GM23338 (cell line): ENCODE measurements around the gene TYROBP. TPM values are rescaled to one million over a fixed set of nuclear protein-coding genes. Genes with fewer than 3 reads are reported as not detected.
"Not testable (repeated sequence)": the region's sequence is repeated elsewhere in the genome, so short reads cannot be mapped to it uniquely, and the experiment has no call there.

Experiments
- ATAC-seq: fragments of 200-7000 bp; cut with Tn5 transposase; 3 replicates; pipeline ENCODE4 v1.9.1; 2020
- DNase-seq: peaks from one replicate; pipeline ENCODE4 v3.0.0-alpha.2; 2015; ENCODE audit warnings: low spot score
- H2AFZ ChIP-seq: fragments of 200-600 bp; sonication (generic); 2 replicates; pipeline ENCODE4 v1.8.0; 2016; ENCODE audit warnings: antibody characterized with exemption, mild to moderate bottlenecking, moderate library complexity
- H3F3A ChIP-seq: fragments of 200-600 bp; sonication (generic); replicated peaks from 2 replicates; pipeline ENCODE4 v1.8.0; 2017; ENCODE audit warnings: antibody characterized with exemption, mixed run types, low read depth
- H3K27ac ChIP-seq: fragments of 200-600 bp; sonication (generic); 2 replicates; pipeline ENCODE4 v1.6.1; 2016; ENCODE audit warnings: low read depth
- H3K27me3 ChIP-seq: fragments of 200-600 bp; sonication (generic); 2 replicates; pipeline ENCODE4 v1.8.0; 2016; ENCODE audit warnings: mild to moderate bottlenecking, mixed run types, moderate library complexity; ENCODE audit not compliant: insufficient read depth
- H3K36me3 ChIP-seq: fragments of 200-600 bp; sonication (generic); 2 replicates; pipeline ENCODE4 v1.8.0; 2016; ENCODE audit warnings: mild to moderate bottlenecking; ENCODE audit not compliant: insufficient read depth
- H3K4me1 ChIP-seq: fragments of 200-600 bp; sonication (generic); 2 replicates; pipeline ENCODE4 v1.8.0; 2016; ENCODE audit warnings: mild to moderate bottlenecking, moderate library complexity; ENCODE audit not compliant: insufficient read depth
- H3K4me2 ChIP-seq: fragments of 200-600 bp; sonication (generic); 2 replicates; pipeline ENCODE4 v1.7.1; 2017; ENCODE audit warnings: mixed run types
- H3K4me3 ChIP-seq: fragments of 200-600 bp; sonication (generic); 2 replicates; pipeline ENCODE4 v1.6.1; 2016; ENCODE audit warnings: mixed run types
- H3K79me2 ChIP-seq: fragments of 200-600 bp; sonication (generic); replicated peaks from 2 replicates; pipeline ENCODE4 v1.8.0; 2017; ENCODE audit warnings: mild to moderate bottlenecking; ENCODE audit not compliant: insufficient read depth
- H3K9me2 ChIP-seq: fragments of 200-600 bp; sonication (generic); 2 replicates; pipeline ENCODE4 v1.8.0; 2017; ENCODE audit not compliant: insufficient read depth
- H4K20me1 ChIP-seq: fragments of 200-600 bp; sonication (generic); replicated peaks from 2 replicates; pipeline ENCODE4 v1.8.0; 2017; ENCODE audit warnings: mild to moderate bottlenecking; ENCODE audit not compliant: insufficient read depth
- H3K27ac Mint-ChIP-seq: 2 replicates; pipeline ENCODE4 v1.8.0; 2020; ENCODE audit warnings: inconsistent platforms, mild to moderate bottlenecking, moderate library complexity, mixed read lengths
- H3K27me3 Mint-ChIP-seq: 3 replicates; pipeline ENCODE4 v1.8.0; 2022; ENCODE audit warnings: low read depth, mild to moderate bottlenecking, moderate library complexity, mixed read lengths, inconsistent platforms; ENCODE audit not compliant: insufficient read depth, poor library complexity
- H3K36me3 Mint-ChIP-seq: 3 replicates; pipeline ENCODE4 v1.8.0; 2021; ENCODE audit warnings: low read depth, mild to moderate bottlenecking, inconsistent platforms, moderate library complexity, mixed read lengths
- H3K4me1 Mint-ChIP-seq: 3 replicates; pipeline ENCODE4 v1.8.0; 2020; ENCODE audit warnings: mild to moderate bottlenecking, inconsistent platforms, mixed read lengths
- H3K4me3 Mint-ChIP-seq: 3 replicates; pipeline ENCODE4 v1.8.0; 2021; ENCODE audit warnings: moderate library complexity, mild to moderate bottlenecking, inconsistent platforms, mixed read lengths
- H3K9me3 Mint-ChIP-seq: 3 replicates; pipeline ENCODE4 v1.8.0; 2020; ENCODE audit warnings: moderate library complexity, mild to moderate bottlenecking, inconsistent platforms, mixed read lengths
- ETS1 ChIP-seq: IDR thresholded peaks from 2 replicates; pipeline ENCODE4 v1.6.1; 2016; ENCODE audit warnings: antibody characterized with exemption
- EZH2 ChIP-seq: fragments of 200-600 bp; sonication (generic); IDR thresholded peaks from one replicate; pipeline ENCODE4 v1.8.0; 2017; ENCODE audit warnings: antibody characterized with exemption, mild to moderate bottlenecking, low read depth; ENCODE audit not compliant: unreplicated experiment
- EZH2phosphoT487 ChIP-seq: fragments of 200-600 bp; sonication (generic); IDR thresholded peaks from one replicate; pipeline ENCODE4 v1.8.1; 2018; ENCODE audit warnings: antibody characterized with exemption; ENCODE audit not compliant: unreplicated experiment
- JUNB ChIP-seq: IDR thresholded peaks from one replicate; pipeline ENCODE4 v1.6.1; 2016; ENCODE audit warnings: antibody characterized with exemption; ENCODE audit not compliant: unreplicated experiment
- POLR2AphosphoS5 ChIP-seq: IDR thresholded peaks from 2 replicates; pipeline ENCODE4 v1.6.1; 2016; ENCODE audit warnings: antibody characterized with exemption, low read depth
- ZNF114 ChIP-seq: fragments of 250-450 bp; sonication (Bioruptor Pico); IDR thresholded peaks from 2 replicates; pipeline ENCODE4 v1.5.0; 2020; ENCODE audit warnings: mild to moderate bottlenecking, moderate library complexity
- polyA plus RNA-seq: library from polyadenylated mRNA; unstranded; fragments of >200 nt; fragmentation: Nextera tagmentation; extraction: Ambion mirVana; gene quantifications from 2 replicates; pipeline ENCODE4 v1.2.1, GENCODE V29; 2016
- total RNA-seq: library from RNA; depleted of rRNA; stranded (reverse); fragments of >200 nt; shearing (Covaris generic); gene quantifications from 2 replicates; pipeline ENCODE4 v1.2.3, GENCODE V29; 2014
- TF ChIP-seq, protein P1 (sequence below), 2 experiments: fragments of 200-600 bp in 1 of 2; sonication (generic) in 1 of 2; conservative IDR thresholded peaks; 2 replicates each; pipeline versions ENCODE4 v1.5.1 to v1.6.1; 2016 to 2017; ENCODE audit warnings: antibody characterized with exemption in 2 of 2, low read depth in 2 of 2, mild to moderate bottlenecking in 2 of 2, moderate library complexity in 1 of 2
- TF ChIP-seq, protein P2 (sequence below): fragments of 250-450 bp; sonication (Bioruptor Pico); IDR thresholded peaks from 2 replicates; pipeline ENCODE4 v1.5.0; 2020; ENCODE audit warnings: mild to moderate bottlenecking, moderate library complexity

The TYROBP gene
- total and polyA plus RNA-seq, 2 experiments from 2014 or later, result not detected

- TF ChIP-seq, protein P1, sequence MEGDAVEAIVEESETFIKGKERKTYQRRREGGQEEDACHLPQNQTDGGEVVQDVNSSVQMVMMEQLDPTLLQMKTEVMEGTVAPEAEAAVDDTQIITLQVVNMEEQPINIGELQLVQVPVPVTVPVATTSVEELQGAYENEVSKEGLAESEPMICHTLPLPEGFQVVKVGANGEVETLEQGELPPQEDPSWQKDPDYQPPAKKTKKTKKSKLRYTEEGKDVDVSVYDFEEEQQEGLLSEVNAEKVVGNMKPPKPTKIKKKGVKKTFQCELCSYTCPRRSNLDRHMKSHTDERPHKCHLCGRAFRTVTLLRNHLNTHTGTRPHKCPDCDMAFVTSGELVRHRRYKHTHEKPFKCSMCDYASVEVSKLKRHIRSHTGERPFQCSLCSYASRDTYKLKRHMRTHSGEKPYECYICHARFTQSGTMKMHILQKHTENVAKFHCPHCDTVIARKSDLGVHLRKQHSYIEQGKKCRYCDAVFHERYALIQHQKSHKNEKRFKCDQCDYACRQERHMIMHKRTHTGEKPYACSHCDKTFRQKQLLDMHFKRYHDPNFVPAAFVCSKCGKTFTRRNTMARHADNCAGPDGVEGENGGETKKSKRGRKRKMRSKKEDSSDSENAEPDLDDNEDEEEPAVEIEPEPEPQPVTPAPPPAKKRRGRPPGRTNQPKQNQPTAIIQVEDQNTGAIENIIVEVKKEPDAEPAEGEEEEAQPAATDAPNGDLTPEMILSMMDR (conservative IDR thresholded peaks at IDR 0.05; ENCODE audit: low read depth in 2 of 2), result no peak
- TF ChIP-seq POLR2AphosphoS5, result no peak
Measured at GRCh38 chr19:35894342-35894741, 13.8 kb downstream of the TYROBP start (continued).

DNA sequence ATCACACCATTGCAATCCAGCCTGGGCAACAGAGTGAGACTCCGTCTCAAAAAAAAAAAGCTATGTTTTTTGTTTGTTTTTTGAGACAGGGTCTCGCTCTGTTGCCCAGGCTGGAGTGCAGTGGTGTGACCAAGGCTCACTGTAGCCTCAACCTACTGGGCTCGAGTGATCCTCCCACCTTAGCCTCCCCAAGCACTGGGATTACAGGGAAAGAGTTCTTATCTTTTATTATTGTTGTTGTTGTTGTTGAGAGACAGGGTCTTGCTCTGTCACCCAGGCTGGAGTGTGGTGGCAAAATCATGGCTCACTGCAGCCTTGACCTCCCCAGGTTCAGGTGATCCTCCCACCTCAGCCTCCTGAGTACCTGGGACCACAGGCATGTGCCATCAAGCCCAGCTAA, 16.3 kb downstream of the TYROBP start:
- H3K4me1 Mint-ChIP-seq, H3K4me3 ChIP-seq, H3K27ac ChIP-seq, H3K9me3 Mint-ChIP-seq, H3F3A ChIP-seq, DNase-seq, H3K4me3 Mint-ChIP-seq, H3K4me1 ChIP-seq, H3K27me3 ChIP-seq, ATAC-seq, H3K4me2 ChIP-seq, H3K27ac Mint-ChIP-seq, H3K79me2 ChIP-seq, H3K27me3 Mint-ChIP-seq, H3K9me2 ChIP-seq, H2AFZ ChIP-seq: not testable (repeated sequence)
- peaks cover 23% of the 10 kb centered on the region for H3K36me3 ChIP-seq
- peaks cover 67% of the 10 kb centered on the region for H3K36me3 Mint-ChIP-seq
- peaks cover 12% of the 10 kb centered on the region for H4K20me1 ChIP-seq

DNA sequence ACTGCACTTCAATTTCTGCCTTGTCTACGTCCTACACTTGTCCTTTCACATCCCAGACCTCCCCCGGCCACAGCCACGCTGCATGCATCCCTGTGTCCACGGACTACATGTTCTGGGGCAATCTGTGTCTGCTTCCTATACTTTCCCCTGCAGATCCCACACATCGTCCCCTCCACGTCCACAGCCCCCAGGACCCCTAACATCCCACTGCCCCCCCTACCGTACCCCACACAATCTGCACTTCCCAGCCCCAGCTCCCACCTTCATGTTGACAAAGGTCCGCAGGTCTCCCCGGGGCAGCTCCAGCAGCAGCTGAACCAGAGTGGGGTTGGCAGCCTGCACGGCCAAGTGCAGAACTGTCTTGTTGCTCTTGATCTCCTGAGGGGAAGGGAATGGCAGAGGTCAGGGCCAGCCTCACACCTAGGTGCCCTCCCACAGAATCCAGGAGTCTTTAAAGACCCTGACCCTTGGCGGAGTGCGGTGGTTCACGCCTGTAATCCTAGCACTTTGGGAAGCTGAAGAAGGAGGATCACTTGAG, 17.9 kb downstream of the TYROBP start:
- Histone ChIP-seq H3K4me2 (no peak overlapping the region), H3K36me3 (peaks cover 16% of the 10 kb centered on the region; the same call in 1 of the 2 replicates), H2AFZ (no peak overlapping the region), H3F3A (0 out of 2 replicates have a peak, but pooled peaks cover 3% of the 10 kb centered on the region), H3K27ac (no peak overlapping the region), H3K9me2 (no peaks in the 10 kb centered on the region), H3K4me3 (no peak overlapping the region), H3K4me1 (no peaks in the 10 kb centered on the region), H3K27me3 (no peaks in the 10 kb centered on the region), H3K79me2 (no peaks in the 10 kb centered on the region), H4K20me1 (peaks cover 12% of the 10 kb centered on the region)
- H3K4me3 Mint-ChIP-seq, result no peak overlapping the region
- peaks cover 13% of the 10 kb centered on the region for H3K27me3 Mint-ChIP-seq
- no peaks in the 10 kb centered on the region for H3K9me3 Mint-ChIP-seq
- H3K36me3 Mint-ChIP-seq, result peaks cover 64% of the 10 kb centered on the region
- no peak for ATAC-seq
- no peaks in the 10 kb centered on the region for H3K4me1 Mint-ChIP-seq
- no peak for DNase-seq
- no peak overlapping the region for H3K27ac Mint-ChIP-seq
- TF ChIP-seq JUNB (no peak), ETS1 (no peak), POLR2AphosphoS5 (no peak), EZH2 (no peak), EZH2phosphoT487 (no peak), ZNF114 (CRISPR knock-in tag) (no peak)
- TF ChIP-seq, protein P2, sequence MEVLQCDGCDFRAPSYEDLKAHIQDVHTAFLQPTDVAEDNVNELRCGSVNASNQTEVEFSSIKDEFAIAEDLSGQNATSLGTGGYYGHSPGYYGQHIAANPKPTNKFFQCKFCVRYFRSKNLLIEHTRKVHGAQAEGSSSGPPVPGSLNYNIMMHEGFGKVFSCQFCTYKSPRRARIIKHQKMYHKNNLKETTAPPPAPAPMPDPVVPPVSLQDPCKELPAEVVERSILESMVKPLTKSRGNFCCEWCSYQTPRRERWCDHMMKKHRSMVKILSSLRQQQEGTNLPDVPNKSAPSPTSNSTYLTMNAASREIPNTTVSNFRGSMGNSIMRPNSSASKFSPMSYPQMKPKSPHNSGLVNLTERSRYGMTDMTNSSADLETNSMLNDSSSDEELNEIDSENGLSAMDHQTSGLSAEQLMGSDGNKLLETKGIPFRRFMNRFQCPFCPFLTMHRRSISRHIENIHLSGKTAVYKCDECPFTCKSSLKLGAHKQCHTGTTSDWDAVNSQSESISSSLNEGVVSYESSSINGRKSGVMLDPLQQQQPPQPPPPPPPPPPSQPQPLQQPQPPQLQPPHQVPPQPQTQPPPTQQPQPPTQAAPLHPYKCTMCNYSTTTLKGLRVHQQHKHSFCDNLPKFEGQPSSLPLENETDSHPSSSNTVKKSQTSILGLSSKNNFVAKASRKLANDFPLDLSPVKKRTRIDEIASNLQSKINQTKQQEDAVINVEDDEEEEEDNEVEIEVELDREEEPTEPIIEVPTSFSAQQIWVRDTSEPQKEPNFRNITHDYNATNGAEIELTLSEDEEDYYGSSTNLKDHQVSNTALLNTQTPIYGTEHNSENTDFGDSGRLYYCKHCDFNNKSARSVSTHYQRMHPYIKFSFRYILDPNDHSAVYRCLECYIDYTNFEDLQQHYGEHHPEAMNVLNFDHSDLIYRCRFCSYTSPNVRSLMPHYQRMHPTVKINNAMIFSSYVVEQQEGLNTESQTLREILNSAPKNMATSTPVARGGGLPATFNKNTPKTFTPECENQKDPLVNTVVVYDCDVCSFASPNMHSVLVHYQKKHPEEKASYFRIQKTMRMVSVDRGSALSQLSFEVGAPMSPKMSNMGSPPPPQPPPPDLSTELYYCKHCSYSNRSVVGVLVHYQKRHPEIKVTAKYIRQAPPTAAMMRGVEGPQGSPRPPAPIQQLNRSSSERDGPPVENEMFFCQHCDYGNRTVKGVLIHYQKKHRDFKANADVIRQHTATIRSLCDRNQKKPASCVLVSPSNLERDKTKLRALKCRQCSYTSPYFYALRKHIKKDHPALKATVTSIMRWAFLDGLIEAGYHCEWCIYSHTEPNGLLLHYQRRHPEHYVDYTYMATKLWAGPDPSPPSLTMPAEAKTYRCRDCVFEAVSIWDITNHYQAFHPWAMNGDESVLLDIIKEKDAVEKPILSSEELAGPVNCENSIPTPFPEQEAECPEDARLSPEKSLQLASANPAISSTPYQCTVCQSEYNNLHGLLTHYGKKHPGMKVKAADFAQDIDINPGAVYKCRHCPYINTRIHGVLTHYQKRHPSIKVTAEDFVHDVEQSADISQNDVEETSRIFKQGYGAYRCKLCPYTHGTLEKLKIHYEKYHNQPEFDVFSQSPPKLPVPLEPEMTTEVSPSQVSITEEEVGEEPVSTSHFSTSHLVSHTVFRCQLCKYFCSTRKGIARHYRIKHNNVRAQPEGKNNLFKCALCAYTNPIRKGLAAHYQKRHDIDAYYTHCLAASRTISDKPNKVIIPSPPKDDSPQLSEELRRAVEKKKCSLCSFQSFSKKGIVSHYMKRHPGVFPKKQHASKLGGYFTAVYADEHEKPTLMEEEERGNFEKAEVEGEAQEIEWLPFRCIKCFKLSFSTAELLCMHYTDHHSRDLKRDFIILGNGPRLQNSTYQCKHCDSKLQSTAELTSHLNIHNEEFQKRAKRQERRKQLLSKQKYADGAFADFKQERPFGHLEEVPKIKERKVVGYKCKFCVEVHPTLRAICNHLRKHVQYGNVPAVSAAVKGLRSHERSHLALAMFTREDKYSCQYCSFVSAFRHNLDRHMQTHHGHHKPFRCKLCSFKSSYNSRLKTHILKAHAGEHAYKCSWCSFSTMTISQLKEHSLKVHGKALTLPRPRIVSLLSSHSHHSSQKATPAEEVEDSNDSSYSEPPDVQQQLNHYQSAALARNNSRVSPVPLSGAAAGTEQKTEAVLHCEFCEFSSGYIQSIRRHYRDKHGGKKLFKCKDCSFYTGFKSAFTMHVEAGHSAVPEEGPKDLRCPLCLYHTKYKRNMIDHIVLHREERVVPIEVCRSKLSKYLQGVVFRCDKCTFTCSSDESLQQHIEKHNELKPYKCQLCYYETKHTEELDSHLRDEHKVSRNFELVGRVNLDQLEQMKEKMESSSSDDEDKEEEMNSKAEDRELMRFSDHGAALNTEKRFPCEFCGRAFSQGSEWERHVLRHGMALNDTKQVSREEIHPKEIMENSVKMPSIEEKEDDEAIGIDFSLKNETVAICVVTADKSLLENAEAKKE, result no peak
